AG04450 (cell line): ENCODE data around the gene RSRP1. TPM values are rescaled to one million over a fixed set of nuclear protein-coding genes. Genes with fewer than 3 reads are reported as not detected.

Experiments used
- CTCF ChIA-PET: fragments of 300-600, 350-600 bp; formaldehyde crosslinking; extraction: SDS; loops from one replicate; lab custom pipeline; 2022; ENCODE audit warnings: antibody characterized with exemption, inconsistent platforms; lab: Charles Lee
- POLR2A ChIA-PET: fragments of 350-600 bp; formaldehyde crosslinking; extraction: SDS; loops from one replicate; lab custom pipeline; 2021; ENCODE audit warnings: antibody characterized with exemption, inconsistent platforms; lab: Yijun Ruan, JAX
- DNase-seq: peaks from one replicate; pipeline ENCODE4 v3.0.0-alpha.2; 2011; ENCODE audit warnings: low read depth, low spot score
- H3K27ac ChIP-seq: one replicate; pipeline ENCODE4 v1.5.1; 2012; ENCODE audit warnings: low read depth, low read length, control low read depth
- H3K27me3 ChIP-seq: one replicate; pipeline ENCODE4 v1.6.0; 2012; ENCODE audit warnings: low read length; ENCODE audit not compliant: control insufficient read depth, insufficient read depth
- H3K4me3 ChIP-seq: 2 replicates; pipeline ENCODE4 v1.5.1; 2011; ENCODE audit warnings: mild to moderate bottlenecking, low read depth, low read length, control low read depth
- H3K9me3 ChIP-seq: 2 replicates; pipeline ENCODE4 v1.5.1; 2012; ENCODE audit warnings: low read length; ENCODE audit not compliant: control insufficient read depth, insufficient read depth
- CTCF ChIP-seq: IDR thresholded peaks from 2 replicates; pipeline ENCODE4 v1.5.1; 2011; ENCODE audit warnings: low read depth, low read length, control low read depth, inconsistent platforms
- polyA plus RNA-seq: library from polyadenylated mRNA; depleted of rRNA; stranded (reverse); fragments of >200 nt; gene quantifications from 2 replicates; pipeline ENCODE4 v1.2.3, GENCODE V29; 2011; rRNA removed

RSRP1 gene
- polyA plus RNA-seq, 1 experiment: 65.7 TPM

- DNase-seq: no peak
- TF ChIP-seq CTCF: no peak
- Histone ChIP-seq H3K27me3 (peaks cover 46% of the 10 kb centered on the region), H3K9me3 (no peaks in the 10 kb centered on the region), H3K4me3 (no peak overlapping the region), H3K27ac (no peak overlapping the region)
- ChIA-PET POLR2A (no interaction called here), CTCF (interaction anchor here (3.5 kb wide), 1 partner anchor 10 kb away, joined by 17 read pairs; no protein-coding TSS in a partner anchor)
Observed at GRCh38 chr1:25194572-25195020, 52.7 kb downstream of the RSRP1 start.

GRCh38 chr1:25194054-25194453 is 53.2 kb downstream of the RSRP1 start:
- Histone ChIP-seq H3K4me3 (no peak overlapping the region), H3K27ac (no peak overlapping the region), H3K9me3 (no peaks in the 10 kb centered on the region), H3K27me3 (peaks cover 42% of the 10 kb centered on the region)
- no peak for DNase-seq
- ChIA-PET POLR2A (no interaction called here), CTCF (interaction anchor here (3.5 kb wide), 1 partner anchor 10 kb away, joined by 17 read pairs; no protein-coding TSS in a partner anchor)
- no peak for TF ChIP-seq CTCF

GRCh38 chr1:25193229-25193628 is 54.0 kb downstream of the RSRP1 start:
- no peak overlapping the region for H3K4me3 ChIP-seq
- TF ChIP-seq CTCF: no peak
- H3K27me3 ChIP-seq: peaks cover 37% of the 10 kb centered on the region
- H3K9me3 ChIP-seq: no peaks in the 10 kb centered on the region
- CTCF ChIA-PET: interaction anchor here (1.1 kb wide), 1 partner anchor 11 kb away, joined by 5 read pairs; no protein-coding TSS in a partner anchor
- no peak for DNase-seq
- no peak overlapping the region for H3K27ac ChIP-seq
- POLR2A ChIA-PET: no interaction called here

Other genes with a start within 250 kb of the RSRP1 start
- 33.7 and 48.3 TPM in 2 replicates for gene SYF2, start 15.0 kb downstream of the RSRP1 start, polyA plus RNA-seq
- gene RHD, start 25.1 kb upstream of the RSRP1 start, polyA plus RNA-seq: not detected in 2 replicates
- gene TMEM50A, start 90.9 kb upstream of the RSRP1 start, polyA plus RNA-seq: 103 and 134 TPM in 2 replicates
- 0.25 and 0.42 TPM in 2 replicates for gene RHCE, start 173.4 kb upstream of the RSRP1 start, polyA plus RNA-seq
- gene MACO1, start 183.4 kb upstream of the RSRP1 start, polyA plus RNA-seq: 11.6 and 16.7 TPM in 2 replicates